RWPE2 (cell line): ENCODE measurements around the gene ZBTB7C.
A peak's percentile ranks its signal among the peaks of the same experiment; 100 is the strongest.

Experiments used
- ATAC-seq: fragments of 200-7000 bp; cut with Tn5 transposase; 3 replicates; pipeline ENCODE4 v1.9.1; 2021; ENCODE audit warnings: low read depth
- DNase-seq: peaks from one replicate; pipeline ENCODE4 v3.0.0-alpha.2; 2020; ENCODE audit warnings: low spot score
- H3K27ac ChIP-seq: fragments of 450-650 bp; 2 replicates; pipeline ENCODE4 v1.5.1; 2017; ENCODE audit warnings: mild to moderate bottlenecking; ENCODE audit not compliant: poor library complexity, severe bottlenecking
- H3K27me3 ChIP-seq: fragments of 250-450 bp; sonication (Bioruptor Pico); 2 replicates; pipeline ENCODE4 v1.5.1; 2021; ENCODE audit warnings: mild to moderate bottlenecking, moderate library complexity; ENCODE audit not compliant: insufficient read depth, poor library complexity, severe bottlenecking
- H3K36me3 ChIP-seq: fragments of 250-450 bp; sonication (Bioruptor Pico); 2 replicates; pipeline ENCODE4 v1.5.1; 2020; ENCODE audit warnings: low read depth, mild to moderate bottlenecking, moderate library complexity
- H3K4me1 ChIP-seq: fragments of 250-450 bp; sonication (Bioruptor Pico); 2 replicates; pipeline ENCODE4 v1.5.1; 2021; ENCODE audit warnings: mild to moderate bottlenecking, moderate library complexity; ENCODE audit not compliant: insufficient read depth, poor library complexity, severe bottlenecking
- H3K4me3 ChIP-seq: fragments of 250-450 bp; sonication (Bioruptor Pico); 2 replicates; pipeline ENCODE4 v1.5.1; 2021; ENCODE audit warnings: mild to moderate bottlenecking, moderate library complexity; ENCODE audit not compliant: severe bottlenecking
- H3K9me3 ChIP-seq: fragments of 250-450 bp; sonication (Bioruptor Pico); 2 replicates; pipeline ENCODE4 v1.5.1; 2021; ENCODE audit warnings: mild to moderate bottlenecking, moderate library complexity; ENCODE audit not compliant: severe bottlenecking
- TF ChIP-seq, protein P1 (sequence below): fragments of 450-650 bp; IDR thresholded peaks from one replicate; pipeline ENCODE4 v1.5.1; 2017; ENCODE audit warnings: mild to moderate bottlenecking, moderate library complexity; ENCODE audit not compliant: poor library complexity, severe bottlenecking

Gene ZBTB7C

DNA sequence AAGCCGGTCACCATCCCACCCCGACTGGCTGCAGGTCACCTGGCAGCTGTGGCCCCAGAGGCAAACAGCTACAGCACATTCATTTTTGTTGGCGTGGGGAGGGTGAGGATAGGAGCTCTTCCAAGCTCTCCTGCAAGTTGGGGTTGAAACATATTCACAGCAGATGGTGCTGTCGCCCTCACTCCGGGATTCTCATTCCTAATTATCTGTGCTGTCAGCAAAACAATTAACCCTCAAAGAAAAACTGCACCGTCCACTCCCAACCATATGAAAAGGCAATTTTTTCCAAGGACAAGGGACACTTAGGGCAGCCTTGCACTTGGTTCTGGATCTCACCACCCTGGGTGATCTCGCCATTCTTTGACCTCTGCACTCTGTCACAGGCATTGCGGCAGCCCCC, 68.6 kb downstream of the ZBTB7C start:
- Histone ChIP-seq H3K4me1 (no peaks in the 10 kb centered on the region), H3K27me3 (no peaks in the 10 kb centered on the region), H3K4me3 (no peak overlapping the region), H3K9me3 (no peaks in the 10 kb centered on the region), H3K36me3 (no peaks in the 10 kb centered on the region), H3K27ac (no peak overlapping the region)
- DNase-seq (no peak), ATAC-seq (no peak)
- TF ChIP-seq, protein P1, sequence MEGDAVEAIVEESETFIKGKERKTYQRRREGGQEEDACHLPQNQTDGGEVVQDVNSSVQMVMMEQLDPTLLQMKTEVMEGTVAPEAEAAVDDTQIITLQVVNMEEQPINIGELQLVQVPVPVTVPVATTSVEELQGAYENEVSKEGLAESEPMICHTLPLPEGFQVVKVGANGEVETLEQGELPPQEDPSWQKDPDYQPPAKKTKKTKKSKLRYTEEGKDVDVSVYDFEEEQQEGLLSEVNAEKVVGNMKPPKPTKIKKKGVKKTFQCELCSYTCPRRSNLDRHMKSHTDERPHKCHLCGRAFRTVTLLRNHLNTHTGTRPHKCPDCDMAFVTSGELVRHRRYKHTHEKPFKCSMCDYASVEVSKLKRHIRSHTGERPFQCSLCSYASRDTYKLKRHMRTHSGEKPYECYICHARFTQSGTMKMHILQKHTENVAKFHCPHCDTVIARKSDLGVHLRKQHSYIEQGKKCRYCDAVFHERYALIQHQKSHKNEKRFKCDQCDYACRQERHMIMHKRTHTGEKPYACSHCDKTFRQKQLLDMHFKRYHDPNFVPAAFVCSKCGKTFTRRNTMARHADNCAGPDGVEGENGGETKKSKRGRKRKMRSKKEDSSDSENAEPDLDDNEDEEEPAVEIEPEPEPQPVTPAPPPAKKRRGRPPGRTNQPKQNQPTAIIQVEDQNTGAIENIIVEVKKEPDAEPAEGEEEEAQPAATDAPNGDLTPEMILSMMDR: no peak

DNA sequence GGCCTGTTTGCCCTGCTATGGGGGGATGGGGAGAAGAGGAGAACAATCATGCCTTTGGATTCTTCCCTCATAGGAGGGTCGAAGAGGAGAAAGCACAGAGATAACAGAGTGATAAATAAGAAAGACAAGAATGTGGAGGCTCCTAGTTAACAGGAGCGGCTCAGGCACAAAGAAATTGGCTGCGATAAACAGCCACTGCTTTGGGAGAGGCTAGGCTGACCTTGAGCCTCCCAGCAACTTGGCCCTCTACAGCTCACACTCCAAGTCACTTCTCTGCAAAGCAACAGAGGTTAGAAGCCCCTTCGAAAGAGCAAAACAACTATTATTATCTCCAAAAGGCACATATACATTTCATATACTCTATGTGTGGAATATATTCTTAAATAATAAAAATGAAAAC, 69.5 kb downstream of the ZBTB7C start:
- TF ChIP-seq, protein P1: no peak
- DNase-seq: no peak
- no peaks in the 10 kb centered on the region for H3K36me3 ChIP-seq
- H3K4me1 ChIP-seq: no peaks in the 10 kb centered on the region
- H3K9me3 ChIP-seq: no peaks in the 10 kb centered on the region
- H3K4me3 ChIP-seq: no peak overlapping the region
- no peak for ATAC-seq
- H3K27me3 ChIP-seq: no peaks in the 10 kb centered on the region
- no peak overlapping the region for H3K27ac ChIP-seq

DNA sequence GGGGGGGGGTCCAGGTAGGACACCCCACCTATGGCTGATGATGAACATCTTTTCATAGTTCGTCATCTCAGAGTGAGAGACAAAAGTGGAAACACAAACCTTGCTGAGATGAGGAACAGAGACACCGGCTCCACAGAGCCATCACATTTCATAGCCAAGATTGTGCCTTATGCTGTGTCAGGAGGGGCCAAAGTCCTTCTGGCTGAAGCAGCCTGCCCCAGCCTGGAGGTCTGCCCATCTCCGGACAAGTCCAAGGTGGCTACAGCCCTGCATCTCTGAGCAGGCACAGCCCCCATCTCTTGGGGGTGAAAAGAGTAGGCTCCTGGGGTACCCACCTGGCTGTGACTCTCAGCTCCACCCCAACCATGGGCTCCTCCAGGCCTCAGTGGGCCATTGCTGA, 70.3 kb downstream of the ZBTB7C start:
- TF ChIP-seq, protein P1: no peak
- ATAC-seq (no peak), DNase-seq (no peak)
- no peaks in the 10 kb centered on the region for H3K9me3 ChIP-seq
- H3K27ac ChIP-seq: no peak overlapping the region
- H3K4me3 ChIP-seq: no peak overlapping the region
- no peaks in the 10 kb centered on the region for H3K27me3 ChIP-seq
- no peaks in the 10 kb centered on the region for H3K36me3 ChIP-seq
- no peaks in the 10 kb centered on the region for H3K4me1 ChIP-seq

DNA sequence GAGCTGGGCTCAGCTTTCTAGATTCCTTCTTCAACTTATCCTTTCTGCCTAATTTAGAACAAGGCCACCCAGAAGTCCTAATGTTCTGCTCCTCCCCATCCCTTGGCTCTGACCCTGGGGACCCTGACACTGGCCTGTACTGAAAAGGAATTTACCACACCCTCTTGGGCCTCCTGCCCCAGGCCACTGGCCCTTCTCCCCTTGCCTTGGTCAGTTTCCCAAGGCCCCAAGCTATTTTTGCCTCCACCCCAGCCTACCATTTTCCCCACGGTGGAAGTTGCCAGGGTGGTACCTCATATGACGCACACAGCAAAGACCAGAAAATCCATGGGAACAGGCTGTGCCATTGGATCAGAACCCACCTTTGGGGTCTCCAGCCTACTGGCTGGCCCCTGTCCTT, 72.1 kb downstream of the ZBTB7C start:
- ATAC-seq (no peak), DNase-seq (no peak)
- Histone ChIP-seq H3K27ac (no peak overlapping the region), H3K36me3 (no peaks in the 10 kb centered on the region), H3K27me3 (no peaks in the 10 kb centered on the region), H3K4me3 (no peak overlapping the region), H3K9me3 (no peaks in the 10 kb centered on the region), H3K4me1 (no peaks in the 10 kb centered on the region)
- TF ChIP-seq, protein P1: no peak

DNA sequence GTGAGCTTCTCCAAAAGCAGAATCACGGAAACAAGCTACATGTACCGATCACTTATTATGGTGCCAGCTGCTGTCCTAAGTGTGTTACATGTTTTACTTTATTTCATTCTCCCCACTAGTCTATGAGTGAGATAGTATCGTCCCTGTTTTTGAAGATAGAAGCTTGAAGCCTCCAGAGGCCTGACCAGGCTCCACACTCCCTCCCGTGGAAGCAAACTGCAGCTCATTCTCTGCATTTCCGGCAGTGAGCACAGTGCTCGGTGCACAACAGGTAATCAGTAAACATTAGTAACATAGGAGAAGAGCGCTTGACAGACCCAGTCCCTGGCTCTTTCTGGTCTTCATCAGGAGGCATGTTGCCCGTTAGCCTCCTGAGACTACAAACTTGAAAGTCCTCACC, 72.9 kb downstream of the ZBTB7C start:
- no peaks in the 10 kb centered on the region for H3K9me3 ChIP-seq
- H3K27me3 ChIP-seq: no peaks in the 10 kb centered on the region
- H3K36me3 ChIP-seq: no peaks in the 10 kb centered on the region
- H3K4me3 ChIP-seq: no peak overlapping the region
- DNase-seq (no peak), ATAC-seq (0 out of 3 replicates have a peak, but pooled peaks have one; percentile 46)
- TF ChIP-seq, protein P1: peak; percentile 18
- H3K4me1 ChIP-seq: no peaks in the 10 kb centered on the region
- H3K27ac ChIP-seq: no peak overlapping the region
